HG03139 (cell line): Measurements from ENCODE around the gene FTSJ3.
"Not testable (repeated sequence)": the region's sequence is repeated elsewhere in the genome, so short reads cannot be mapped to it uniquely, and the experiment has no call there.

ENCODE experiments used
- ATAC-seq: cut with Tn5 transposase; IDR thresholded peaks from one replicate; pipeline ENCODE4 v1.9.1; 2021; ENCODE audit not compliant: unreplicated experiment

FTSJ3 gene

DNA sequence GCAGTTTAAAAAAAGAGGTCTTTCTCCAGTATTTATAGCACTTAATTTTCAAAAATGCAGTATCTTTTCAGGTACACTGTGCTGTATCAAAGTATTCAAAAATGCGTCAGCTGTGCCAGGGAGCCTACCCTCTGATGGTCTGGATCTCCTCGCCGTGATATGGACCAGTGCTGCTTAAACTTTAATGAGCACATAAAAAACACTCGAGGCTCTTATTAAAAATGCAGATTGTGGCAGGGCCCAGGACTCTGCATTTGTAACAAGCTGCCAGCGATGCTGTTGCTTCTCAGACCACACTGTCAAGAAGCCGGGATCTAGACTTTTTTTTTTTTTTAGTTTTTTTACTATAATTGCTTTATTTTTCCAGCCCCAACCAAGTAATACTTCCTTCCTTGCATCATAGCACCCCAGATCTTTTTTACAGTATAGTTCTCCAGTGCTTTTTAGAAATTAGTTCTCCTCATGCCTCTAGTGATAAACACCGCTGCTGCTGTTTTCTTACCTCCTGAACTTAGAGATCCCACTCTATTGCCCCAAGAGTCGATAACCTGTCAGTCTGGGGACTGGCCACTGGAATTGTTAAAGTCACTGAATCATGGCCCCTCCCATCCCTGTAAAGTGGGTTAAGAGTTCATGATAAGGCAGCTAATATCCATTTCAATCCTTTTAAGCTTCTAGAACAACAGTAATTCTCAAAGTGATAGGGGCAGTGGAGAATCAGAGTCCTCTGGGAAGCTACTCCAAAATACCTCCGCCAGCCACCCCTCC is 16.6 kb upstream of the FTSJ3 start:
- ATAC-seq: no peak

DNA sequence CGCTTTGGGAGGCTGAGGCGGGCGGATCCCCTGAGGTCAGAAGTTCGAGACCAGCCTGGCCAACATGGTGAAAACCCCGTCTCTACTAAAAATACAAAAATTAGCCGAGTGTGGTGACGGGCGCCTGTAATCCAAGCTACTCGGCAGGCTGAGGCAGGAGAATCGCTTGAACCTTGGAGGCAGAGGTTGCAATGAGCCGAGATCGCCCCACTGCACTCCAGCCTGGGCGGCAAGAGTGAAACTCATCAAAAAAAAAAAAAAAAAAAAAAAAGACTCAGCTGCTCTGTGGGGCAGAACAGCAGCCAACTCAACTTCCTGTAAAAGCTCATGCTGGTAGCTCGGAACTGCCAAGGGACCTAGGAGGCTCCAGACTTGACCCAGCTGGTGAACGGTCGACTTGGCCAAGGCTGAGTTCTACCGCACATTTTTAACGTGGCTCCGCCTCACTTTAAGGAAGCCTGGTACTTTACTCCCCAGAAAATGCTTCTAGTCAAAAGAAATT is 16.0 kb upstream of the FTSJ3 start:
- not testable (repeated sequence) for ATAC-seq

DNA sequence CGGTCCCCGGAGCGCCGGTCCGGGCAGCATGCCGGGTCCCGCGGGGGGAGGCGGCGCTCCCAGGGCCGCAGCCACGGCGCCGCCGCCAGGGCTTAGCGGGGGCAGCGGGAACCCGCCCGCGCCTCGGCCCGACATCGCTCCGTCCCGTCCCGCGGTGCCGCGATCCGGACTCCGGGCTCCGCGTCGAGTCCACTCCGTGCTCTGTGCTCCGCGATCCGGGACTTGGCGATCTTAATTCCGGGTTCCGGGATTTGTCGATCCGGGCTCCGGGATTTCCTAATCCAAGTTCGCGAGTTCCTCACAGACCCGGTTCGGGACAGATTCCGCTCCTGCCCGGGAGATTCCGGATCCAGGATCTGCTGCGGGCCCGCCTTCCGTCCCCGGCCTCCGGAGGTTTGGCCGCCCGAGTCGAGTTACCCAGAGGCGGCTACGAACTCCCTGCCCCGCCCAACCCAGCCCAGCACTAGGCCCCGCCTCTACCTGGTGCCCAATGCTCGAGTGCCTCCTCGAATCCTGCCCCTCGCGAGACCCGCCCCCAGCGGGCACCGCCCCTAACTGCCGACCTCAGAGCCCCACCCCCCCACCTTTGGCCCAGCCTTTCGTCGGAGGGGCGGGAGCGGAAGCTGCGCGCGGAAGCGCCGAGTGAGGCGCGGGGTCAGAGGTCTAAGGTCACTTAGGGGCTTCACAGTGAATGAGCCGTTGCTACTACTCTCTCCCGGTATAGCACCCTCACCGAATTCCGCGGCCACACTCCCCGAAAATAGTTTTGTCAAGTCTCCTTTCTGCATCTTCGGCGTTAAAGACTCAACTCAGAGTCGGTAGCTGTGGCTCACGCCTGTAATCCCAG is 15.3 kb upstream of the FTSJ3 start, which contains the start of gene SMARCD2:
Gene SMARCD2, minus strand, starts transcription at position 146 of the 847 bp plus-strand sequence. Its CDS starts 11 bp downstream, at position 135.
- peak; percentile 73 for ATAC-seq

DNA sequence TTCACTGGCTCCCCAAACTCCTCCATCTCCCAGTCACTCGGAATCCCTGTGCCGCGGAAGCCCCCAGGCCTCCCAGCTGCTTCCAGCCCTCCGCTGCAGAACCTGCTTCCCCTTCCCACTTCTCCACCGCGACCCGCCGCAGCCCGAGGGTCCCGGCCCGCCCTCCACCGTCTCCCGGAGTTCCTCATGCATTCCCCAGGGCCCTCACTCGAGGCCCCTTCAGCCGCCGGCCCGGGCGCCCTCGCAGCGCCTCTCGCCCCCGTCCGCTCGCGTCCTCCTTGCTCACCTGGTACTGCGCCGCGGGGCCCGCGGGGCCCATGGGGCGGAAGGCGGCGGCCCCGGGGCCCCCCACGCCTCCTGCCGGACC is 14.7 kb upstream of the FTSJ3 start:
- peak; percentile 18 for ATAC-seq

DNA sequence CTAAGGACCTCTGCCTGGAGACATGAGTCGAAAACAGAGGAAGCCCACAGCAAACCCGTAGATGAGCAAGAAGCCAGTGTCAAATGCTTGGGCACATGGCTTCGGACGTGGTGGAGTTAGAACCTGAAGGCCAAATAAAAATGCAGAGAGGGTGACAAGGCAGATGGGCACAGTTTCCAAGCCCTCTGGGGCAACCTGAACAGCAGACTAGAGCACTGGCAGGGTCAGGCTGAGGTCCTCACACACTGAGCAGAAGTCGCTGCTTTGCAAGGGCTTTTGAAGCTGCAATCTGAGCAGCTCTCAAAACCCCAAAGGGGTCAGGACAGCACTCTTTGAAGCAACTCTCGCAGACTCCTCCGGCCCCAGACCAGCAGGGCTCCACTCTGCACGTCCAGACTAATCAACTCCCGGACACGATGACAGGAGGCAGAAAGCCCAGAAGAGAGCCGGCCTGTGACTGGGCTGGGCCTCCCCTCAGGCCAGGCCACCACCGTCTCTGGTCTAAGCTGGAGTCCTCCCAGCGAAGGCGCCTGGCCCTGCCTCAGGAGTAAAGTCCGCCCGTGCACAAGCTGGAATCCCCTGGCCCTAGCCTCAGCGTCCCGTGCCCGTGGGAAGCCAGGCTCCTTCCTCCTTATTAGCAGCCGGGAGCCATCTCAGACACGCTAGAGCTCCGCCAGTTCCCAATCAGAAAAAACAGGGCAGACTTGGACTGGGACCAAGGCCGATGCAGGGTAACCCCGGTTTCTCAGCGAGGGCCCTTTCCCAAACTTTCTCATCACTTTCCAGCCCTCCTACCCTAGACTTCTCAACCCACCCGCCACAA is 14.1 kb upstream of the FTSJ3 start:
- ATAC-seq: no peak

DNA sequence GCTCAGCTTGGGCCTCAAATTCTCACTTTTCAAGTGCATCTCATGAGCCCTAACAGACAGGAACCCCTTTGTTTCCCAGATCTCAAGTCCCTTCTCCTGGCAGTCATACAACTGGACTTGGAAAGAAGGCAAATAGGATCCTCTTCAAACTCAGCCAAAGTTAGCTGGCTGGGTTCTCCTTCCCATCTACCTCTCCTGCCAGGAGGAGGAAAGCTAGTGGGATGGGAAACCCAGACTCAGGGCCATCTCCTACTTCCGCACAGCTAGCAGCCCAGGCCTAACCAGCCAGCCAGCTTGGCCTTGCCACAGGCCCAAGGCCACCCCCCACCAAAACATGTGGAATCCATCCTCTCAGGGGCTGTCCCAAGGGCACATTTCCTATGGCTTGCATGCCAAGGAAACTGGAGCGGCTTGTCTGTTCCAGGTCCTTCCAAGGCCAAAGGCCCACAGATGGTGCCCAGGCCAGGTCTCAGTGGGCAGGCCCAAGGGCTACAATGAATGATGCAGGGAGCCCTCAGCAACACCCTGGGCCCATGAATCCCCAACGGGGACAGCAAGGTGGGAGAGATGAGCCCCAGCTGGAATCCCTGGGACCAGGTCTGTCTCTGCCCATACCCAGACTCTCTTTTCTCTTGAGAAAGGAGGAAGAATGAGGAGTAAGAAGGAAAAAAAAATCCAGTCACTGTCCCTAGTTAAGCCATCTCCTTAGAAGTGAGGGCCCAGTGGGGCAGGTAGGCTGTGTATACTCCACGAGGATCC is 13.3 kb upstream of the FTSJ3 start:
- no peak for ATAC-seq

DNA sequence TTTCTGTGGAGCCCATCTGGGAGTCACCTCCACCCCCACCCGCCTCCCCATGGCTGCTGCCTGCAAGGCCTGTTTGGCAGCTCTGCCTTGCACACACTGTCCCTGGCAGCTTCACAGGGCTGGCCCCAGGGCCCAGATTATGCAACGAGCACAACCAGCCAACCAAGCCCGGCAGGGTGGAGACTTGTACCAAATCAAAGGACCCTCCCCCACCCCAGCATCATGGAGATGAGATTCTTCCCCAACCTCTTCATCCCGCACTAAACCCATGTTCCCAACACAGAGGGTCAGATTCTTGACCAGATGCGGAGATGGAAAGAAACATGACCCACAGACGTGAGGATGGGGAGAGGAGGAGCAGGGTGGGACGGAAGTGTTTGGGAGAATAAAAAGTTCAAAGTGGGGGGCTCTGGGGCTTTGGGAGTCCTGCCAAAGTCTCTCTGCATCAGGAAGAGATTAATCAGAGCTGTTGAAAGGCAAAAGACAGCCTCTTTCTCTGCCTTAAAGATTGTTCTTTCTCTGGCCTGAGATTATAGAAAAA is 11.2 kb upstream of the FTSJ3 start:
- no peak for ATAC-seq

DNA sequence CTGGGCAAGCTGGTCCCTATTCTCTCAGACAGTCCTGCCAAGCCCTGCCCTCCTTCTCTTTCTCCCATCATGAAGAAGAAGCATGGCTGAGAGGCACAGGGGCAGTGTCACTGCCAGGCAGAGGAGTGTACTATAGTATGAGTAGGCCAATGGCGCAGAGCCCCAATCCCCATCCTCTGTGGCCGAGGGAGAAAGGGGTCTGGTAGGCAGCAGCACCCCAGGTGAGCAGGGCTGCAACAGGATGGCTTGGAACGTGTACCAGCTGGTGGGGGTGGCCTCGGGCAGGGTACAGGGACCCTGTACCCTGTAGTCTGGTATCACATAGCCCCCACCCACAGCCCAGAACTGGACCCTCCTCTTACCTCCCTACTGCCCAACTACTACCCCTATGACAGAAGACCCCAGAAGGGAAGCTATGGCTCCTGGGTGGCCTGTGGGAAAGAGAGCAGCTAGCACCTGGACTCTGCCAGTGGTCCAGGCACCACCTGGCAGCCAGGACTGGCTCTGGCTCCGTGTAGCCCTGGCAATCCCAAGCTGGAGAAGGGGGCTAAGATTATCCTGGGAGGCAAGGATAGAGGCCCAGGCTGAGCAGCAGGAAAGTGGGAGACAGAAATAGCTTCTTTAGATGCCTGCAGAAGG is 10.6 kb upstream of the FTSJ3 start:
- no peak for ATAC-seq

DNA sequence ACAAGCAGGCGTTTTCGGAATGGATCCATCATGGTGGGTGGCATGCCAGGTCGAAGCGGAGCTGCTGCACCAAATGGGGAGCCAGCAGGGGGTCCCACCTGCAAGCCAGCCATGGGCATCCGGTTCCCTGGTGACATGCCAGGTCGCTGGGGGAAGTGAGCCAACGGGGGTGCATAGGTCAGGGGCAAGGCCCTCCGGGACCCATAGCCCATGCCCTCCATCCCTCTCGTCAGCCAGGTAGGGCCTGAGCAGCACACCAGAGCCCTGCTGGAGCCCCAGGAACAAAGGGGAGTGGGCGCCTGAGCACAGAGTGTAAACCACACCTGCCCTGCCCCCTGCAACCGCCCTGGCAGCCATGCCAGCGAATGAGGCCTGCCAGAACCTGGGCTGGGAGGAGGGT is 10.0 kb upstream of the FTSJ3 start:
- no peak for ATAC-seq

DNA sequence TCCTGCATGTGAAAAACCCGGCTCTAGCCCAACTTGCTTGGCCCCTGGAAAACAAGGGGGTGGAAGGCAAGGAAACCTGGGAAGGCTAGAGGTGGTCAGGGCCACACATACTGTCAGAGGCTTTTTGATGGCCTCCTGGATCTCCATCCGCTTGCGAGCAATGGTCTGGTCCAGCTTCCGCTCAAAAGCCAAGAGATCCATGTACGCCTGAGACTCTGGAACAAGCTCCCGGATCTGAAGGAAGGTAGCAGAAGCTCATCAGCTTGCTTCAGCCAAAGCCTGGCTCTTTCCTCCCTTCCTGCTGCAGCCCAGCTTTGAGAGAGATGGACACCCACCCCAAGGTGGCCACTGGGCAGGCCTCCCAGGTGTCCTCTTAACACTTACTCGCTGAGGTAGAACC is 9.3 kb upstream of the FTSJ3 start:
- no peak for ATAC-seq

DNA sequence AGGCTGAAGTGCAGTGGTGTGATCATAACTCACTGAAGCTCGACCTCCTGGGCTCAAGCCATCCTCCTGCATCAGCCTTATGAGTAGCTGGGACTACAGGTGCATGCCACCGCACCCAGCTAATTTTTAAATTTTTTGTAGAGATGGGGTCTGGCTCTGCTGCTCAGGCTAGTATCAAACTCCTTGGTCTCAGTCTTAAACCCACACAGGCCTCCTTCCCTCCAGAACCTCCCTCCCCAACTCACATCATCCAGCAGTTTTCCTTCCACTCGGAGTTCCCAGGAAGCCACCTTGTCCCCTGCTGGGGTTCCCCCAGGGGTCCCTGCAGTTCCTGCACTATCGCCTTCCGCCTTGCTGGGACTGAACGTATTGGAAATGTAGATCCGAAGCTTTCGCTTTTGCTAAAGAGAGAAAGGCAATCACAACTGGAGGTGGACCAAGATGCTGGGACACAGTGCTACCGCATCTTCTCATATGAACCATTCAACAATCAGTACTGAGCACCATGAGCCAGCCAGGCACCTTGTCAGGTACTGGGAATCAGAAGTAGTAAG is 7.8 kb upstream of the FTSJ3 start:
- ATAC-seq: no peak

DNA sequence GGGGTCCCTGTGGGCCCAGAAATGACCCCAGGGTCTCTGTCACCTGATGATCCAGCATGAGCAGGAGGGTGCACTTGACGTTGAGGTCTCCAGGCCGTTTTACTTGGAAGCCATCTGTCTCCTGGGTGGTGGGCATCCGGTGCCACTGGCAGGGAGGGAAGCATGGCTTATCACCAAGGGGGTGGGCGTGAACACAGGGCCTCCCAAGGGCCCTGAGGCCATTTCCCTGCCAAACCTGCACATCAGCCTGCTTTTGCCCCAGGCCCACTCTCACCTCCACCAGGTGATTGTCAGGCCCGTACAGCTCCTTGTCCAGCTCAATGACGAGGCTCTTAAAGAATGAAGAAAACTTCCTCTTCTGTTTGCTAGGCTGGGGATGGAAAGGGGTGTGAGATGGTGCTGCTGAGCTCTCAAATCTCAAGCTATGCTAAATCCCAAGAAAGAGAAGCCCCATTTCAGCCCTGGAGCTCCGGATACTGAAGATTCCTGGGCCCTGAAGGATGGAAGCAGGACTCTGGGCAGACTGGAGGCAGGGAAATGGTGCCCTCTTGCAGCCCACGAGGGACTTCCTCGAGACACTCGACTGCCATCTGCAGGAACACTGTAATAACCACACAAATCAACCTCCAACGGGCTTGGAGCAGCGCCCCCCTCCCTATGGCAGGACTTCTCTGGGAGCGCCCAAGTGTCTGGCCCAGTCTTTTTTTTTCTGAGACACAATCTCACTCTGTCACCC is 7.1 kb upstream of the FTSJ3 start:
- ATAC-seq: peak; percentile 53

DNA sequence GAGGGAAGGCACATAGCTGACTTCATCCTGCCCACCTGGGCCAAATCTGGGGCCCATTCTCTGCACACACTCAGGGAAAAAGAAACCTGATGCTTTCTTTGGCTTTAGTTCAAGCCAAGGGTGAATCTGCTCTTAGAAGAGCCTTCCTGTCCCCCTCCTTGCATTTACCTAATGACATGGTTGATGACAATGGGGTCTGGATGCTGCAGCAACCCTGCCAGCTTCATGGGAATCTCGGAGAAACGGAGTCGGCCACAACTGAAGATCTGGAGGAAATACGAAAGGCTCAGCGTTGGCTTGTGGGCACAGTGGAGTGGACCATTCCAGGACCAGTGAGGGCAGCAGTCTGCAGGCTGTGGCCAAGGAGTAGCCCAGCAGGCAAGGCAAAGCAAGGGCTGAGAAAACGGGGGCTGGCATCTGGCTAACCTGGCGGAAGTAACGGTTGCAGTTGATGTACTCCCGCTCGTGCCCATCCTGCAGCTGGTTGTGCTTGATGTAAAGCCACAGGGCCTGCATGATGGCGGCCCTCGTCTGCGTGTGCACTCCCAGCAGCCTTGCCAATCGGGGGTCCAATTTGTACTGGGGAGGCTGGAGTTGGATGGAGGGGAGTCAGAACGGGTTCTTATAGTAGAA is 6.4 kb upstream of the FTSJ3 start:
- ATAC-seq: no peak

DNA sequence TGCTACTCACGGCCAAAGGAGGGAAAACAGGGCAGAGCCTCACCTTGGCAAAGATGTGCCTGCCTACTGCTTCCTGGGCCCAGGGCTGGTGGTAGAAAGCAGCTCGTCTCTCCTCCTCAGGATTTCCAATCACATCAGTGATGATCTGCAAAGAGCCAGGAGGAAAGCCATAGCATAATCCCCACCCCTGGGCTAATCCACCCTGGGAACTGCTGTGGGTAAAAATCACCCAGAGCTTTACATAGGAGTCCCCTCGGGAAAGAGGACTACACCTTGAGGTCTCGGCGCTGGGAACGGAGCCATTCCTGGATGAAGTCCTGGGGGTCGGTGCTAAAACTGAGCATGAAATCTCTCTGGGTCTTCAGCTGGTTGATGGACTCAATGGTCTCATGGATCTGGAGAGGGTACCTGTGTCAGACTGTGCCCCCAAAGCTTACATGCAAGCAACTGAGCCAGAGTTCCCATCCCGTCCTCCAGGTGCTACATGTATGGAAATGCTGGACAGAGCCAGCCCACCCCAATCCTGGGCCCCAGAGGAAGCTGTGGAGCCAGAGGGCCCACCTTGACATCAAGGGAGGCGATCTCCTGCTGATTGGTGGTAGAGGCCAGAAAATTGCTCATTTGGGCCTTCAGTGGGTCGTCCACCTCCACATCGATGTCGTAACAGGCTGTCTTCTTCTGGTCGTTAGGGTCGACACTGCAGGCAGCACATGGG is 5.7 kb upstream of the FTSJ3 start:
- no peak for ATAC-seq

DNA sequence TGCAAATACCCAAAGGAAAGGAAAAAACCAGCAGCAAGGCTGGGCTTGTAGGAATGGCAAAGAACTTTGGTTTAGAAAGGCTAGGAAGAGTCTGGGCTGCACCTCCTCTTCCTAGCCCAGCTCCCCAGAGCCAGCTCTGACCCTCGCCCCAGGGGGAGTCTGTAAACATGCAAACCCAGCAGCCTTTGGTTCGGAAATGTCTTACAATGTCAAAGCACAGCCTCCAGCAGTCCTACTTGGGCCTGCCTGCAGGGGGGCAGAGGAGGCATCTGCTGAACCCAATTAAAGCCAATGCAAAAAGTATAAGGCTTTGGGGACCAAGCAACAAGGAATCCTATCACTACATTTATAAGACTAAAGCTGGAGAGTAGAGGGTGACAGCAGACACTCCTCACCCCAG is 5.0 kb upstream of the FTSJ3 start:
- no peak for ATAC-seq

DNA sequence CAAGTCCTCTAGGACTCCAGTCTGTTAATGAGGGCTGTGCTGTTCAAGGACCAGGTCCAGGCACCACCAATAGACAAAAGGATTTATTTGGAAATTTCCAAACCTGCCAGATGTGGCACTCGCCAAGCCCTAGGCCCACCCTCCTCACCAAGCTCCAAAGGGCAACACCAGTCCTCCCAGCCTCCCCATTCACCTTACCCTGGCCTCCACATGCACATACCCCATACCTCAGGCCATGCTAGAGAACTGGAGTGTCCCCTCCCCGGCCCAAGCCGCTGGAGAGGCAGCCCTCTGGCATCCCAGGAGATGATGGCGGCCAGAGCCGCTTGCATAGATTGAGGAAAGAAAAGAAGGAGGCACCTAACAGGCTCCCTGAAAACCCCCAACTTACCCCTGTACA is 4.6 kb upstream of the FTSJ3 start:
- no peak for ATAC-seq

DNA sequence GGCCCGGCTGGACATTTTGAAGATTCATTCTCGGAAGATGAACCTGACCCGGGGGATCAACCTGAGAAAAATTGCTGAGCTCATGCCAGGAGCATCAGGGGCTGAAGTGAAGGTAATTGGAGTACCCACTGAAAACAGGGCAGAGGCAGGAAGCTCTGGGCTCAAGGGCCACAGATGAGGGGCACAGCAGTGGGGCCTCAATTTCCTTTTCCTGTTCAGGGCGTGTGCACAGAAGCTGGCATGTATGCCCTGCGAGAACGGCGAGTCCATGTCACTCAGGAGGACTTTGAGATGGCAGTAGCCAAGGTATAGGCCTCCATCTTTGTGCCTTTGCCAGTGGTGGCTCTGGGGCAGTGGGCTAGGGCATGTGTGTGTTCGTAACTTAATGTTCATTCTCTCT is 4.0 kb upstream of the FTSJ3 start:
- no peak for ATAC-seq
